Suppressor macrophage treated with lipopolysaccharide for 4 hours (primary cell): ENCODE results near the gene RPS6KA3.
A peak's percentile ranks its signal among the peaks of the same experiment; 100 is the strongest.
"Not testable (repeated sequence)": the region's sequence is repeated elsewhere in the genome, so short reads cannot be mapped to it uniquely, and the experiment has no call there.

ENCODE experiments used
- DNase-seq: peaks from one replicate; pipeline ENCODE4 v3.0.0-alpha.2; 2020

The RPS6KA3 gene

DNA sequence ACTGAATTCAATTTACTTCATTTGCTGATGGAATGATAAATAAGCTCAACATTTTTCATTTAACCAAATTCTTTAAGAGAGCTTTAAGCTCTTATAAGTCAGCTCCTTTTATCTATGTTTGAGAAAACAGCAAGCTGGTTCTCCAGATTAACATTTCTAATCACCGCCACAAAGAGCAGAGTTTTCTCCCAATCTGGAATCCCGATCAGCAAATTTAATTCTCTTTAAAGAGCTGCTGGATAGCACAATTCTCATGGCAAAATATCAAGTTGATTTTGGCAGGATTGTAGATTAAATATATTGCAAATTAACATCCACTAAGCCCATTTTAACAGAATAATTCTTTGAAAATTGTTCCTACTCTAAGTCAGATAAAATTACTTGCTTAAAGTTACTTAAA lies 48.8 kb downstream of the RPS6KA3 start:
- no peak for DNase-seq

GRCh38 chrX:20217271-20217670 lies 49.4 kb downstream of the RPS6KA3 start:
- DNase-seq = peak; percentile 51

DNA sequence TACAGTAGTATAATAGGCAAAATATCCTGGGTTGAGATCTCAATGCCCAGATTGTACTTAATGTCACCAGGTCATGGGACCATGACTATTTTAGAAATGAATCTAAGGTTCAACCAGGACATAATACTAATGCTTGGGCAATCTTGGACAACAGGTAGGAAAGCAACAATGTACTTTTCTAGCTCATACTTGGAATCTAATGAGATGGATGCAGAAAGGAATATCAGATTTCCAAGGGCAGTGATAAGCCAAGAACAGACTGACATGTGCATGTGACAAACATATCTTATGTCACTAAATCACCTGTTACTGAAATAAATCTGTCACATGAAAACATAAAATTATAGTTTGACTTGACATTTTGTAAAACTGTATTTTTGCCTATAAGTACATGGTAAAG lies 51.1 kb downstream of the RPS6KA3 start:
- no peak for DNase-seq

DNA sequence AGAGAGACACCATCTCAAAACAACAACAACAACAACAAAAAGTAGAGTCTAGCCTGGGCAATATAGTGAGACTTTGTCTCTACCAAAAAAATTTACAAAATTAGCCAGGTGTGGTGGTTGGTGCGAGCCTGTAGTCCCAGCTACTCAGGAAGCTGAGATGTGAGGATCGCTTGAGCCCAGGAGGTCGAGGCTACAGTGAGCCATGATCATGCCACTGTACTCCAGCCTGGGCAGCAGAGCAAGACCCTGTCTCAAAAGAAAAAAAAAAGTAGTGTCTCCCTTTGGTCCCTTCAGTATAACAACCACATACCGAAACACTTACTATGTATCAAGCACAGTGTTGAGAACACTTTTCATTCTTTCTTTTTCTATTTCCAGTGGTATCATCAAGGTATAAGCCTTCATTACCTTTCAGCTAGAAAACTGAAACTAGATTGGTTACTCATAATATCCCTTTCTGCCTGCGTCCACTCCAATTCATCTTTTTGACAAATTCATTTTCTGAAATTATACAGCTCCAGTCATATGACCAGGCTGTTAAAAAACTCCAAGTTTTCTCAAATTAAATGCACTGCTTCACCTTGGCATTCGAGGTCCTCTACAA lies 54.1 kb downstream of the RPS6KA3 start:
- no peak for DNase-seq

DNA sequence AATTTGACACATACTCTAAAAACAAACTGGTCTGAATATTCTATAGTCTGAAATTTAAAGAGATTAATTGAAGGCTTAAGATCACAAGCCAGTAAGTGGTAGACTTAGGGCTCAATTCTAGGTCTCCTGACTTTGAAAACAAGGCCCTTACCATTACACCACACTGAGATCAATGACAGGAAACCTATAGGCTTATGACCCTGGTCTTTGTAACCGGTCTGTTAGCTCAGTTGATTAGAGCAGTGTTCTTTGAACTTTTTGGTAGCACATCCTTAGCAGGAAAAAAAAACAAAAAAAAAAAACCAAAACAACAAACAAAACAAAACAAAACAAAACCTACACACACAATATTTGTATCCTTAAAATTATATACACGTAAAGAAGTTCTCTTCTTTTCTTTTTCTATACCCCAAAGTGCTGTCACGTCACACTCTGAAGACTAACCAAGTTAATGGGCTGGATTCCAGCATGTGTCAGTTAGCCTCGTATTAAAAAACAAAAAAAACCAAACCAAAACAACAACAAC lies 55.4 kb downstream of the RPS6KA3 start:
- DNase-seq = no peak

DNA sequence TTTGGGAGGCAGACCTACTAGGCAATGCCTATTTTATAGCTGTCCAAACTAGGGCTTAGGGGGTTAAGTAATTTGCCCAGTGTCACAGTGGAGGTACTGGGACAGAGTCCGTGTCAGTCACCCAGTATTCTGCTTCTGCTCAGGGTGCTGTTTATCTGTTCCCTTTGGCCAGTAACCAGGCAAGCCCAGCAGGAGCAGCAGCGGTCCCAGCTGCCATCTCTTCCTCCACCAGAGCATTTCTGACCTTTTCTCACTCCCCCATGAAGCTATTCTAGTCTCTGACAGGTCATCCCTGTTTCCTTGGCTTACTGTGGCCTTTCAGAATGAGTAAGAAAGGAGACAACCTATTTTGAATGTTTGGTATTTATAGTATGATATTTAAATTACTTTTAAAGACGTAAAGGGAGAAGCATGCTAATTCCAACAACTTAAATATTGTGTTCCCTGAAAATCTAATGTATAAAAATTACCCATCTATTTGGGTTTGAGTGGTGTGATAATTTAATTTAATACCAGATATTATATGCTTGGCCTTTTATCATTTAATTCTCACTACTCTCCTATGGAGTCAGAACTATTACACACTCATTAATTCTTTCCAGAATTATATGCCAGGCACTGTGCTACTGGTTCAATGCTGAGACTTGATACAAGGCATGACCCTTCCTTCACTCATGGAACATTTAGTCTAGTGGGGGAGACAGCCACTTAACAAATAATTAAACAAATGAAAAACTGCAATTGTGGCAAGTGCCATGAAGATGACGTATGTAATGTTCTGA lies 60.6 kb downstream of the RPS6KA3 start:
- DNase-seq = no peak

DNA sequence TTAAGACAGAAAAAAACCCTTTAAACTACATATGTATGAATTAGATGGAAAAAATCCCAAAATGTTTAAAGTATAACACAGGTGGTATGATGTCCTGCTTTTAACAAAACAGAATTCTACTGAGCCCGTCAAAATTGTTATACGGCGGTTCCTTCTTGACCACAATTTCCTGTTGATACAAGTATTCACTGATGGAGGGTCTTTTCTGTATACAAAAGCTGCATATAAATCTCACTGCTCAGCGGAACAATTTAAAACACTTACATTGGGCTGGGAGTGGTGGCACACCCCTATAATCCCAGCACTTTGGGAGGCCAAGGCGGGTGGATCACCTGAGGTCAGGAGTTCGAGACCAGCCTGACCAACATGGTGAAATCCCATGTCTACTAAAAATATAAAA lies 62.4 kb downstream of the RPS6KA3 start:
- DNase-seq = no peak

DNA sequence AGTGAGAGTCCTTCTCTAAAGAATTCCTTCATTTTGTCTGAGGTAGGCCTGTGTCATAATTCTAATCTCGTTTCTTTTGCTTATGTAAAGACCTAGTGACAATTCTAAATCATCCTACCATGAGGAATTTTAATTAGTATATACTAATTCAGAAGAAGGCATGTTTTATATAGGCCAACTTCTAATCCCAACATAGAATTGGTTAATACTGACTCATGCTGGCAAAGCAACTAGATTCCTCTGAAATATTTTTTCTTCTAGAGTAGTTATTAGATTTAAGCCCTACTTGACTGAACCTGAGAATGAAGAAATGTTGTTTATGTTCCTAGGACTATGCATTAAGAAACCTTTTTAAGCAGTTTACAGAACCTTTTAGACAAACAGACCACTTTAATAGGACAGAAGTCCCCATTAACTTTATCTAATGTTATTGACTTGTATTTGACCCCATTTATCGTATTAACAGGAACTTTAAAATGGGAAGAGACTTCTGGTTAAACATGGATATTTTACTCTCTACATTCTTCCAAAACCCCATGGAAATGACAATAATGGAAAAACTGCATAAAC lies 69.0 kb downstream of the RPS6KA3 start:
- DNase-seq = no peak

- no peak for DNase-seq
Observed at GRCh38 chrX:20189171-20189570, 77.5 kb downstream of the RPS6KA3 start.

- DNase-seq = no peak
Observed at GRCh38 chrX:20181598-20182329, 84.9 kb downstream of the RPS6KA3 start.

GRCh38 chrX:20177093-20177492 lies 89.6 kb downstream of the RPS6KA3 start:
- no peak for DNase-seq

DNA sequence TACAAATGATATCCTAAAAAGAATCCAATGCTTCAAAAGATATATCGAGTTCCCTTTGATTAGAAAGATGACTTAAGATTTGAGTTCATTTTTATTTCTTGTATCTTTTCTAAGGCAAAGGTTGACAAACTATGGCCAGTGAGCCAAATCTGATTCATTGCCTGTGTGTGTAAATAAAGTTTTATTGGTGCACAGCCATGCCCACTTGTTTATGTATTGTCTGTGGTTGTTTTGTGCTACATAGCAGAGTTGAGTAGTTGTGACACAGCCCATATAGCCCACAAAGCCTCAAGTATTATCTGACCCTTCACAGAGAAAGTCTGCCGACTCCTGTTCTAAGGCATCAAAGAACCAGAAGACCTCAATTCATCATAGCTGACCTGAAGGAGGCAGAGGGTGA lies 92.9 kb downstream of the RPS6KA3 start:
- DNase-seq = no peak

GRCh38 chrX:20173313-20173712 lies 93.4 kb downstream of the RPS6KA3 start:
- no peak for DNase-seq

DNA sequence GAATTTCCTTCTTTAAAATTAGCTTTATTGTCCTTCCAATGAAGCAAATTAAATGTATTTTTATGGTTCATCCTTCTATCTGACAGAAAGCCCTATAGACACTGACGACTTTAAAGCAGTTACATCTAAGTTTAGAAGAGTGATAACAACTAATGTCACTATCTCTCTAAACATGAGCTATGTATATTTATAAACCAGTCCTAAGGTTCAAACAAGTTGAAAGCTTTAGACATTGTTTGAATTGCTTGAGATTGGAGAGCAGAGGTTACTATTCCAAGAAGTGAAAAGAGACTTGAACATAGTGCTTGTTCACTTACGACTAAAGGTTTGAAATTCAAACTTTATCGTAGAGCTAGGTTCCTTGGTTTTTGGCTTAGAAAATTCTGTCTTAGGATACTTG lies 94.8 kb downstream of the RPS6KA3 start:
- DNase-seq = no peak

GRCh38 chrX:20162516-20162915 lies 104.2 kb downstream of the RPS6KA3 start:
- DNase-seq = not testable (repeated sequence)

DNA sequence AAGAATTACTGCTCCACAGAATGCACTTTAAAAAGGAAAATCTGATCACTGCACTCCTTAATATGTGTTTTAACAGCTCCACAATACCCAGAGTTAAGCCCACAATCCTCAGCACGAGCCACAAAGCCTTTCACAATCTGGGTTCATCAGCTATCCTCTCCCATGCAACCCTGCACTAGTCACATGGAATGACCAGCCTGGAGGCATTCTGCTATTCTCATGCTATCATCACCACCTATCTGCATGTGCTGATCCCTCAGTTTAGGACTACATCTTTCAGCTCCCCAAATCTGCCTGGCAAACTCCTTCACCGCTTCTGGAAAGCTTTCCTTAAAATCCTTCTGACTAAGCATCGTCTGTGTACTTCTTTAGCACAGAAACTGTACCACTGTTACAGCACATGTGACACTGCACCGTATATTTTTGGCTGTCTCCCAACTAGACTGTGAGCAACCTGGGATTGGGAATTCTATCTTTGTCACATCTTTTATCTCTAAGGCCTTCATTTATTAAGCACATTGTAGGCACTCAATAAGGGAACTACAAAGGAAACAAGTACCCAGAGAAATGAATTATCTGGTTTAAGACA lies 106.8 kb downstream of the RPS6KA3 start:
- no peak for DNase-seq

GRCh38 chrX:20151689-20152088 lies 115.0 kb downstream of the RPS6KA3 start:
- DNase-seq = no peak

DNA sequence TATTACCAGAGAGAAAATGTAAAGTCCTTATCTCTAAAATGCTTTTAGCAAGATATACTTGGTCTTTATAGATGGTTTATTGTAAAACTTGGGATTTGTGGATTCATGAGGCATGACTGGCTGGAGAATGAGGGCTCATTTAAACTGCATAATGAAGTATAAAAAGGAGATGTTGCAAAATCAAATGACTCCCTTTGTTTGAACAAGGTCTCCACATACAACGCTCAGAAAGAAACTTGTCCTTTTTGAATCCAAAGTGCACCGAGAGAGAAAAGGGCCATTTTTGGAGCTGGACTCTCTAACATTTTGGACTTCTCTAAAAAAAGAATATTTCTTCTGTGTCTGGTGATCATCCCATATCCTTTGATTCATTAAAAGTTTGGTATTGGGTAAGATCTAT lies 117.4 kb downstream of the RPS6KA3 start:
- no peak for DNase-seq

- DNase-seq = peak; percentile 34
Observed at GRCh38 chrX:20147561-20147960, 119.1 kb downstream of the RPS6KA3 start.

- DNase-seq = peak; percentile 23
Observed at GRCh38 chrX:20144491-20144890, 122.2 kb downstream of the RPS6KA3 start.

DNA sequence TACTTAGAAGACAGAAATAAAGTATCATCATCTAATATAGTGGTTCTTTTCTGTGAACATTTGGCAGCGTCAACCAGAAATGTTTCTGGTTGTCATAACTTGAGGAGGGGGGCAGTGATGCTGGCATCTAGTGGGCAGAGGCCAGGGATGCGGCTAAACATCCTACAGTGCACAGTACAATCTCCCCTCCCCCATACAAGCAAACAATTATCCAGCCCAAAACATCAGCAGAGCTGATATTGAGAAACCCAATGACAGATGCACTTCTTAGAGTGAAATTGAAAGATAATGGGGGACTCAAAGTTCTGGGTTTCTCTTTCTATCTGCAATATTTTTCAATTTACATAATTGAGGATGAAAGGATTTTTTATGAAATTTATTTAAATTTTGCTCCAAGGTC lies 123.1 kb downstream of the RPS6KA3 start:
- peak; percentile 42 for DNase-seq

- no peak for DNase-seq
Observed at GRCh38 chrX:20143111-20143510, 123.6 kb downstream of the RPS6KA3 start.
